Measurements from ENCODE around the gene CDK11A.
"Not testable (repeated sequence)": the region's sequence is repeated elsewhere in the genome, so short reads cannot be mapped to it uniquely, and the experiment has no call there.

Gene CDK11A

GRCh38 chr1:1753607-1754005, 29.4 kb upstream of the CDK11A start:
- no peak for DNase-seq

DNA sequence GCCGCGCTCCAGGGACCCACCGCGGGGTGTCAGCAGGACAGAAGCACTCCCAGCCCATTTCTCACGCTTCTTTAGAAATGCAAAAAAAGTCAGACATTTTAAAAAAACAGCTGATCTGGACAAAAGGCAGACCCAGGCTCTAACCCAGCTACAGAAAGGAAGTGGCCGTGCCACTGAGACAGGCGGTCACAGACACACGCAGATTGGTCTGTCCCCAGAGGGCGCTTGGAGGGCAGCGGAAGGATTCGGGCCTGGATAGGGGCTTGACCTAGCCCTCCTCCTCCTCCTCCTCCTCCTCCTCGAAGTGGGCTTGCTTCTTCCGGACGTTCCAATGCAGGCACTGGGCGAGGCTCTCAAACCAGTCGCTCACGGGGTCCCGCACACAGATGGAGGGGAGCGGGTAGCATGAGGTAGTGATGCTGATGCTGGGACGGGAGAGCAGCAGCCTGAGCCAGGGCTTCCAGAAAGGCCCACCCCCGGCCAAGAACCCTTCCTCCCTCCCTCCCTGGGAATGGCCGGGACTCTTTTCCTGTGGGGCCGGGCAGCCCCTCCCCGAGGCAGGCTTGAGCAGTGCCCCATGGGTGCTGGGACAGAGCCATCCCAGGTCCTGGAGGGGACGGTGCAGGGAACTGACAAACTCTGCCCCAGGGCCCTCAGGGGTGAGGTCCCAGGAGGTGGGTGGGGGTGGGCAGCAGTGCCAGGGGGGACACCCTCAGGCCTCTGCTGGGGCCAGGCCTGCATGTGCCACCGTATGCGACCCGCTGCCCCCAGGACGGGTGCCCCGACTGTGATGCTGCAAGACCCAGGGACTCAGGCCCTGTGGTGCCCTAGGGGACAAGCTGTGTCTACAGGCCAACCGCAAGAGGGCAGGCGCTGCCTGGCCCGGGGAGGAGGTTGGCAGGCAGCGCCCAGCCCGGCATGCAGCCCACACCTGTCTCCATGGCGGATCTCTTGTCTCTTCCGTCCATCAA, 28.8 kb upstream of the CDK11A start:
- DNase-seq = no peak

DNA sequence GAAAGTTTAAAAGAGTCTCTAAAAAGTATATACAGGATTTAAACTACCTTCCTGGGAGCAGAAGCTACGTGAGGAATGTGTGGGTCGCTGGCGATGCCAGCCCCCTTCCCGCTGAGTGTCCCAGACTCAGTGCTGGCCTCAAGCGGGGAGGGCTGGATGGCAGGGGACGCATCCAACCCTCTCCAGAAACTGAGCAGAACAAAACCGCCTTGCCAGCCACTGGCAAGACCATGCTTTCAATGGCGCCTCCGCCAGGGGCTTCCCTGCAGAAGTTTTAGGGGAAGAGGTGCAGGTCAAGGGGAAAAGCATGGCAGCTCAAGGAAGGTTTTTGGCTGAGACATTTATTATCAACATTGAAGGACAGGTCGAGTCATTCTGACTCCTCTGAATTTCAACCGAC, 28.0 kb upstream of the CDK11A start:
- DNase-seq = no peak

GRCh38 chr1:1749941-1750340, 25.8 kb upstream of the CDK11A start:
- not testable (repeated sequence) for DNase-seq

DNA sequence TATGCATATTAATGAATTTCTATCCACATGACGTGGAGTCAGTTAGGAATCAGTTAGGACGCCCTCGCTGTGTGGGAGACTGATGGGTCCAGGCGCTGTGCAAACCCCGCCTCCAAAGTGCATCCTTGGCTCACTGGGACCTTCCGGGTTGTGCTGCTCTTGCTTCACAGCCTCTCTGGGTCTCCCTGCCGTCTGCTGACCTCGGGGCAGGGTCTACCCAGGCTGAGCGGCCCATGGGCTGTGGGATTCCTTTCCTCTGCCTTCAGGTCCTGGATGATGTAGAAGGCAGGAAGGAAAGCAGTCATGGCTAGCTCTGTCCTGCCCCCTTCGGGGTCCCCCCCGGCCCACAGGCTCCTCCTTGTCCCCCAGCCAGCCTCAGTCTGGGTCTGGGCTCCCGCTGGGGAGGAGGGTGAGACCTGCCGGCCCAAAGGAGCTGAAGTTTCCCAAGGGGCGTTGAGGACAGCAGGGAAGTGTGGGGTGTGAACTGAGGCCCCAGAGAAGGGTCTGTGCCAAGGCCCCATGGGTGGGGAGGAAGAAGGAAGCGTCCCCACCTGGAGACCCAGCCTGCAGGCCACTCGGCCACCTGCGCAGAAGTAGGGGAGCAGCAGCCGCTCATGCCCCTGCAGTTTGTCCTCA, 24.6 kb upstream of the CDK11A start:
- DNase-seq = no peak

DNA sequence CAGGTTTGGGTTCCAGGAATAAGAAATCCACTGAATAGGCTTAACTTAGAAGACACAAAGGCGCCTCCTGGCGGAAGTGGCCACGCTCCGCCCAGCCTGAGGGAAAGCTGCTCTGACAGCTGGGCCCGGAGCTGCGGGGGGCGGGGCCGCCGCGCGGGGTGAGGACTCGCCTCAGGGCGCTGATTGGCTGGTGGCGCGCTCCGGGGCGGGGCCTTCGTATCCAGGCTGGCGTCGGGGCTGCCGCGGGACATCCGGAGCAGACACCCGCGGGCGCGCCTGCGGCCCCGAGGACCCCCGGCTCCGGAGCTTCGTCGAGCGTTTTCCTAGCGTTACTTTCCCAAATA, 22.4 kb upstream of the CDK11A start:
- DNase-seq = not testable (repeated sequence)

GRCh38 chr1:1745651-1746565, 21.8 kb upstream of the CDK11A start:
- DNase-seq = peak; percentile 89

- not testable (repeated sequence) for DNase-seq
These were observed 18.4 kb upstream of the CDK11A start for GRCh38 chr1:1742529-1742928.

DNA sequence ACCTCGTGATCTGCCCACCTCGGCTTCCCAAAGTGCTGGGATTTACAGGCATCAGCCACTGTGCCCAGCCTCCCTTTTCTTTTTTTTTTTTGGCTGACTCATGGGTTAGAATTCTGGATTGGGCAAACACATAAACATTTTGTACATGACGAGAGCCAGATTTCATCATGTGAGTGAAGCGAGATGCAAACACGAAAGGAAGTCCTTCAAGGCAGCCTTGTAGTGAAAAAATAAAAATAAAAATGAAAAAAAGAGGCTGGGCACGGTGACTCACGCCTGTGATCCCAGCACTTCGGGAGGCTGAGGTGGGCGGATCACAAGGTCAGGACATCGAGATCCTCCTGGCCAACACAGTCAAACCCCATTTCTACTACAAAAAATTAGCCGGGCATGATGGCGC, 16.9 kb upstream of the CDK11A start:
- not testable (repeated sequence) for DNase-seq

- not testable (repeated sequence) for DNase-seq
These were observed 14.7 kb upstream of the CDK11A start for GRCh38 chr1:1738799-1739337.

DNA sequence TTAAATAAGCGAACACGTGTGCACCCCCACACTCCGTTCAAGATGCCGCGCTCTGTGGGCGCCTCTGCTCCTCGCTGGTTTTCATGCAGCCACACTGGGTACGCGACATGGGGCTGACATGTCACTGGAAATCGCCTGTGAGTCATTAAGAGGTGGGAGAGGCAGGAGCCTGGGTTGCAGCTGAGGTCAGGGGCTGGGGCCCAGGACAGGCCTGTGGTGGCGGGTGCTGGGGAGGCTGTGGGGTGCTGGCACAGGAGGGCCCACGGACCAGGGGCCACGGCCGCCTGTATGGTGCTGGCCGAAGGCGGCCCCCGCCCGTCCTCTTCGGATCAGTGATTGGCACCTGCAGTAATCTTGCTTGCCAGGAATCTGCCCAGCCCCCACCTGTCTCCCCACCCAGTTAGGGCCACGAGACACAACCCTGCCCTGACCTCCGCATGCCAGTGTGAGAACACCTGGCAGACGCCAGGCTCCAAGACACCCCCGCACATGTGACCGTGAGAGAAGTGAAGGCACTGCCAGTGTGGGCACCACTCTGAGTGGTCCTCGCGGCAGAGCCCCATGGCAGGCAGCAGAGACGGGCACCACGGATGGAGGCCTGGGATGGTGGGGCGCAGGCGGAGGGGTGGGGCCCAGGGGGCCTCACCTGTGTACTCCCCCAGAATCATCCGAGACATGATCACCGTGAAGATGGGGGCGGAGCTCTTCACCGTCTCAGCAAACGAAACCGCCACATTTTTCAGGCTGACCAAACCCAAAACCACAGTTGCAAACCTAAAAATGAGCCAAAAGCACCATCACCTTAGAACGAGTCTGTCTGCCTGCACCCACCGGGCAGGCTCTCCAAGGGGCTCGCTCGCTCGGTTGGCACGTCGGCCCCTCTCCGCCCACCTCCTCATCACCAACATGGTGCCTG, 13.8 kb upstream of the CDK11A start:
- DNase-seq = not testable (repeated sequence)

DNA sequence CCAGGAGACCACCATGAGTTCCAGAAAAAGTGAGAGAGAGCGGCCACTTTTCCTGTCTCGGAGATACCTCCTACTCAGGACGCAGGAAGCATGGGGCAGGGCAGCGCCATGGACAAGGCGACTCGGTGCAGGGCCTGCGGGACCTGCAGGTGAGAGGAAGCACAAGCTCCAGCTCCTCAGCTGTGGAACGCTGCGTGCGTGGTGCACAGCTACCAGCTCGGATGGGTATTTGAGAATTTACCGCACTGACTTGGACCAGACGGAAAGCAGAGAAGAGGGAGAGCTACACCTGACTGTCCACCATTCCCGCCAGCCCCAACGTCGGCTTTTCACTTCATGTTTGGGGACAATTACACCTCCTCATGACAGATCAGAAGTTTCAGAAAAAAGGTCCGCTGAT, 8.2 kb upstream of the CDK11A start:
- DNase-seq = no peak

DNA sequence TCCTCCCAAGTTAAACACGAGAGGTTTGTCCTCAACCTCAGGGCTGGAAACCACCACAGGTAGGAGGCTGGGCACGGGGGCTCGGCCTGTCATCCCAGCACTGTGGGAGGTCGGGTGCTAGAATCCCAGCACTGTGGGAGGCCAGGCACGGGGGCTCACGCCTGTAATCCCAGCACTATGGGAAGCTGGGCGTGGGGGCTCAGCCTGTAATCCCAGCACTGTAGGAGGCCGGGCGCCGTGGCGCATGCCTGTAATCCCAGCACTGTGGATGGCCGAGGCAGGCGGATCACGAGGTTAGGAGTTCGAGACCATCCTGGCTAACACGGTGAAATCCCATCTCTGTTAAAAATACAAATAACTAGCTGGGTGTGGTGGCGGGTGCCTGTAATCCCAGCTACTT, 6.7 kb upstream of the CDK11A start:
- DNase-seq = no peak

DNA sequence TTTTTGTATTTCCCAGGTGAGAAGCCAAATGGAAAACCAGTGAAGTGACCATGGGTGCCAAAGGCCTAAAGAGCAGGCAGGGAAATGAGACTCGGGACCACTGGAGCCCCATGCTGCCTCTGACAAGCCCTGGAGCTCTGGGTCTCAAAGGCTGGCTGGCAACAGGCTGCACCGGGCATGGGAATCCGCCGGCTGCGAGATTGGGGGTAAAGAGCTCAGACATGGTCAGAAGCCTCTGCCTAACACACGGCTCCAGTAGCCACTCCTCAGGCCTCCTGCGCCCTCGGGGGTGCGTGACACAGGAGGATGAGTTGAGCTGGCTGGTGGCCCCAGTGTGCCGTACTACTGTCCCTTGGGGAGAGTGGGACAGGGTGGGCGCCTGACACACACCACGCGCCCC, 6.1 kb upstream of the CDK11A start:
- not testable (repeated sequence) for DNase-seq

DNA sequence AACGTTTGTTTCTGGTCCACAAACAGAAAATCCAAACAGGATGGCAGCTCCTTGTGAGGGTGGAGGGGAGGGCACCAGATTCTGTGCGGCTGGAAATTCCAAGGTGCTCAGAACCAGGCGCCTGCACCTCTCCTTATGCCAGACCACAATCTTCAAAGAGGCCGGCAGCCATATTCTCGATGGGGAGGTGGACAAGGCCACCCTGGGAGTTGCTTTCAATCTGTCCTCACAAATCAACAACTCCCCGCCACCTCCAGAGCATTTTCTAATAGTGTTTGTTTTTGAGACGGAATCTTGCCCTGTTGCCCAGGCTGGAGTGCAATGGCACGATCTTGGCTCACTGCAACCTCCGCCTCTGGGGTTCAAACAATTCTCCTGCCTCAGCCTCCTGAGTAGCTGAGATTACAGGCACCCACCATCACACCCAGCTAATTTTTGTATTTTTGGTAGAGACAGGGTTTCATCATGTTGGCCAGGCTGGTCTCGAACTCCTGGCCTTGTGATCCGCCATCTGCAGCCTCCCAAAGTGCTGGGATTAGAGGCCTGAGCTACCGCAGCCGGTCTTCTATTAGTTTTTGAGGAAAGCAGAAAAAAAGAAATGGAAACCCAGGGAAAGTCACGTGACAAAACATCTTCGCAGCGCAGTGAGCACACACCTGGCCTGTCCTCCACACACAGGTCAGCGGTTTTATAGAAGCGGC, 5.1 kb upstream of the CDK11A start:
- not testable (repeated sequence) for DNase-seq

- DNase-seq = not testable (repeated sequence)
These were observed 4.3 kb upstream of the CDK11A start for GRCh38 chr1:1728308-1729005.

DNA sequence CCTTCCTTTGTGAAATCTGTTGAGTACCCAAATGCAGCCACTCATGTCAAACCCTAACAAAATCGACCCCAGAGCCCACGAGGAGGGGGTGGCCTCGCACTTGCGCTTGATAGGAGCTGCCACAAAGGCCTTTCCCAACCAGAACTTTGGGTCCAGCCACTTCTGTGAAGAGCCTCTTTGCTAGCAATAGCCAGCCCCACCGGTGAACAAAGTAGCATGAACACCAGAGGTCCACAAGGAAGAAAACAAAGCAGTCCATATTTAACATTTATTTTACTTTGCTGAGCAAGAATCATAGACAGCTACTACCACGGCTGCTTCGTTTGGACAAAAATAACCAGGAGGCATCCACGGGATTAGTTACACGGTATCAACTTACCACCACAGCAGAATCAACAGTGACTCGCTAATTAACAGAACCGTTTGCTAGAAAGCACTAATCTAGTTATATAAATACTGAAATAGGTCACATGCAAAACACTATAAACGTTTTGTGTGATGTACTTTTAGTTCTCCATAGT, 3.0 kb upstream of the CDK11A start:
- not testable (repeated sequence) for DNase-seq

DNA sequence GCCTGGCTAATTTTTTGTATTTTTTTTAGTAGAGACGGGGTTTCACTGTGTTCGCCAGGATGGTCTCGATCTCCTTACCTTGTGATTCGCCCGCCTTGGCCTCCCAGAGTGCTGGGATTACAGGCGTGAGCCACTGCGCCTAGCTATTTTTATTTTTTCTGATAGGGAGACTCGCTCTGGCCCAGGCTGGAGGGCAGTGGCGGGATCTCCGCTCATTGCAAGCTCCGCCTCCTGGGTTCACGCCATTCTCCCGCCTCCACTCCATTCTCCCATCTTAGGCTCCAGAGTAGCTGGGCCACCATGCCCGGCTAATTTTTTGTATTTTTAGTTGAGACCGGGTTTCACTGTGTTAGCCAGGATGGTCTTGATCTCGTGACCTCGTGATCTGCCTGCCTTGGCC, 1.9 kb upstream of the CDK11A start:
- DNase-seq = not testable (repeated sequence)

DNA sequence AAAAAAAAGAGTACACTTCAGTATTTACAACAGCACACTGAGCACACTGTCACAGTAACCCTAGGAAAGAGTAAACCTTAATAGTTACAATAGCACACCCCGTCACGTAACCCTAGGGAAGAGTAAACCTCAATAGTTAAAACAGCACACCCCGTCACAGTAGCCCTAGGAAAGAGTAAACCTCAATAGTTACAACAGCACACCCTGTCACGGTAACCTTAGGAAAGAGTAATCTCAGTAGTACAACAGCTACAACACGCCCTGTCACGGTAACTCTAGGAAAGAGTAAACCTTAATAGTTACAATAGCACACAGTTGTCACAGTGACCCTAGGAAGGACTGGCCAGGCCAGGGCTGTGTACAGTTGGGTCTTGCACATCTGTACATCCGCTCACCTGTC, 3.0 kb downstream of the CDK11A start:
- no peak for DNase-seq
